GM12878 (cell line): ENCODE measurements around the gene OVOL1. TPM values are rescaled to one million over a fixed set of nuclear protein-coding genes. Genes with fewer than 3 reads are reported as not detected.

Experiments used
- IKZF1 ChIP-seq: fragments of 450-650 bp; conservative IDR thresholded peaks from 2 replicates; pipeline ENCODE4 v1.6.1; 2017; ENCODE audit warnings: antibody characterized with exemption, mild to moderate bottlenecking
- IRF4 ChIP-seq: IDR thresholded peaks from 2 replicates; pipeline ENCODE4 v1.6.1; 2011; ENCODE audit warnings: low read depth, low read length
- JUND ChIP-seq: IDR thresholded peaks from 2 replicates; pipeline ENCODE4 v1.6.1; 2012; ENCODE audit warnings: low read depth, mild to moderate bottlenecking, low read length, improper control_type of control experiment, moderate library complexity
- NR2F1 ChIP-seq: fragments of 450-650 bp; conservative IDR thresholded peaks from 2 replicates; pipeline ENCODE4 v1.6.1; 2017; ENCODE audit warnings: mild to moderate bottlenecking
- NRF1 ChIP-seq: conservative IDR thresholded peaks from 2 replicates; pipeline ENCODE4 v1.6.1; 2011; ENCODE audit warnings: mild to moderate bottlenecking, low read depth, low read length, improper control_type of control experiment
- SMAD5 ChIP-seq: IDR thresholded peaks from 2 replicates; pipeline ENCODE4 v1.6.1; 2016; ENCODE audit warnings: antibody characterized with exemption, low read depth
- SMARCA5 ChIP-seq: fragments of 450-650 bp; IDR thresholded peaks from 2 replicates; pipeline ENCODE4 v1.6.1; 2017; ENCODE audit warnings: mild to moderate bottlenecking
- STAT1 ChIP-seq: fragments of 450-650 bp; conservative IDR thresholded peaks from 2 replicates; pipeline ENCODE4 v1.6.1; 2014; ENCODE audit warnings: antibody characterized with exemption, mild to moderate bottlenecking
- TCF12 ChIP-seq: IDR thresholded peaks from 2 replicates; pipeline ENCODE4 v1.6.1; 2011; ENCODE audit warnings: low read depth, mild to moderate bottlenecking, low read length
- polyA plus RNA-seq, 11 experiments: library from polyadenylated mRNA; depleted of rRNA in 4 of 11; unstranded in 6 of 11; stranded (reverse) in 5 of 11; fragments of >200 nt; fragmentation: Nextera tagmentation in 4 of 11; fragmentation: Illumina TruSeq in 1 of 11; extraction: Ambion mirVana in 4 of 11; extraction: Trizol in 1 of 11; gene quantifications; 1 replicate in 1 of 11; 2 replicates in 10 of 11; pipeline versions ENCODE4 v1.2.1 to v1.2.3, GENCODE V29; 2011 to 2016; ENCODE audit warnings: inconsistent platforms in 2 of 11, missing spikeins in 2 of 11, low read depth in 1 of 11
- total RNA-seq, 4 experiments: library from RNA; depleted of rRNA in 3 of 4; stranded (reverse); fragments of >200 nt in 3 of 4; fragmentation: Illumina TruSeq in 1 of 4; extraction: Trizol in 1 of 4; gene quantifications; 2 replicates each; pipeline versions ENCODE4 v1.2.1 to v1.2.3, GENCODE V29; 2013 to 2021
- TF ChIP-seq, protein P1 (sequence below): IDR thresholded peaks from 2 replicates; pipeline ENCODE4 v1.6.1; 2012; ENCODE audit warnings: mild to moderate bottlenecking, low read depth, low read length
- TF ChIP-seq, protein P2 (sequence below): fragments of 450-650 bp; IDR thresholded peaks from 2 replicates; pipeline ENCODE4 v1.6.1; 2017; ENCODE audit warnings: borderline replicate concordance

The OVOL1 gene
- total and polyA plus RNA-seq, 10 of the 15 experiments (the other 5 are each of a cell fraction or from before 2014, with no cell fraction given), result 0.04 to 0.96 (median 0.09) TPM; not detected in 7

DNA sequence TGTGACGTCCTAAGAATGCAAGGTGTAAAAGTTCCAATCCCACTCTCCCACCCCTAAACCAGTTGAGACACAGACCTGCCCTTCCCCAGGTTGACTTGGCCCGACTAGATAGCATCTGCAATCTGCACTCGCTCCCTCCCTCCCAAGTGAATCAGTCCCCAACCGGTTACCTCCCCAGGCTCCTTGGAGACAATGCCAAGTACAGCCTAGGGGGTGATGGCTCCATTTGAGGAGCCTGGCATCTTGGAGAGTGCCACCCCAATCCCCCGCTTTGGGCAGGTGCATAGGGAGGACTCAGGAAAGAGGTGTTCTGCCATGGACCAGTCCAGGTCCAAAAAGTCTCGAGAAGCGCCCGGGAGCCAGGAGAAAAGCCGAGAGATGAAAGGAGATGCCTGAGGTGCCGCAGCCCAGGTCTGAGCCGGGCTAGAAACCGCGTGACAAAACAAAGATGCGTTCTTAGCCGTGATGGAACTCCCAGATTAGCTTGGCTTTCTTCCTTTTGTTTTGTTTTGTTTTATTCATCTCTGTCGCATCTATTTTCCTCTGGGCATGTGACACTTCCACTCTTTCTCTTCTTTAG is 28.2 kb downstream of the OVOL1 start (continued):
- TF ChIP-seq, protein P1, sequence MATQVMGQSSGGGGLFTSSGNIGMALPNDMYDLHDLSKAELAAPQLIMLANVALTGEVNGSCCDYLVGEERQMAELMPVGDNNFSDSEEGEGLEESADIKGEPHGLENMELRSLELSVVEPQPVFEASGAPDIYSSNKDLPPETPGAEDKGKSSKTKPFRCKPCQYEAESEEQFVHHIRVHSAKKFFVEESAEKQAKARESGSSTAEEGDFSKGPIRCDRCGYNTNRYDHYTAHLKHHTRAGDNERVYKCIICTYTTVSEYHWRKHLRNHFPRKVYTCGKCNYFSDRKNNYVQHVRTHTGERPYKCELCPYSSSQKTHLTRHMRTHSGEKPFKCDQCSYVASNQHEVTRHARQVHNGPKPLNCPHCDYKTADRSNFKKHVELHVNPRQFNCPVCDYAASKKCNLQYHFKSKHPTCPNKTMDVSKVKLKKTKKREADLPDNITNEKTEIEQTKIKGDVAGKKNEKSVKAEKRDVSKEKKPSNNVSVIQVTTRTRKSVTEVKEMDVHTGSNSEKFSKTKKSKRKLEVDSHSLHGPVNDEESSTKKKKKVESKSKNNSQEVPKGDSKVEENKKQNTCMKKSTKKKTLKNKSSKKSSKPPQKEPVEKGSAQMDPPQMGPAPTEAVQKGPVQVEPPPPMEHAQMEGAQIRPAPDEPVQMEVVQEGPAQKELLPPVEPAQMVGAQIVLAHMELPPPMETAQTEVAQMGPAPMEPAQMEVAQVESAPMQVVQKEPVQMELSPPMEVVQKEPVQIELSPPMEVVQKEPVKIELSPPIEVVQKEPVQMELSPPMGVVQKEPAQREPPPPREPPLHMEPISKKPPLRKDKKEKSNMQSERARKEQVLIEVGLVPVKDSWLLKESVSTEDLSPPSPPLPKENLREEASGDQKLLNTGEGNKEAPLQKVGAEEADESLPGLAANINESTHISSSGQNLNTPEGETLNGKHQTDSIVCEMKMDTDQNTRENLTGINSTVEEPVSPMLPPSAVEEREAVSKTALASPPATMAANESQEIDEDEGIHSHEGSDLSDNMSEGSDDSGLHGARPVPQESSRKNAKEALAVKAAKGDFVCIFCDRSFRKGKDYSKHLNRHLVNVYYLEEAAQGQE, result no peak
- no peak for TF ChIP-seq IRF4
- TF ChIP-seq, protein P2, sequence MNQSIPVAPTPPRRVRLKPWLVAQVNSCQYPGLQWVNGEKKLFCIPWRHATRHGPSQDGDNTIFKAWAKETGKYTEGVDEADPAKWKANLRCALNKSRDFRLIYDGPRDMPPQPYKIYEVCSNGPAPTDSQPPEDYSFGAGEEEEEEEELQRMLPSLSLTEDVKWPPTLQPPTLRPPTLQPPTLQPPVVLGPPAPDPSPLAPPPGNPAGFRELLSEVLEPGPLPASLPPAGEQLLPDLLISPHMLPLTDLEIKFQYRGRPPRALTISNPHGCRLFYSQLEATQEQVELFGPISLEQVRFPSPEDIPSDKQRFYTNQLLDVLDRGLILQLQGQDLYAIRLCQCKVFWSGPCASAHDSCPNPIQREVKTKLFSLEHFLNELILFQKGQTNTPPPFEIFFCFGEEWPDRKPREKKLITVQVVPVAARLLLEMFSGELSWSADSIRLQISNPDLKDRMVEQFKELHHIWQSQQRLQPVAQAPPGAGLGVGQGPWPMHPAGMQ, result no peak
- no peak for TF ChIP-seq NRF1
- TF ChIP-seq SMAD5, result no peak
- no peak for TF ChIP-seq SMARCA5
- no peak for TF ChIP-seq TCF12
- TF ChIP-seq STAT1, result no peak
- TF ChIP-seq IKZF1, result no peak
- TF ChIP-seq NR2F1, result no peak
- no peak for TF ChIP-seq JUND
